Measurements from ENCODE around the gene TRMT2A. TPM values are rescaled to one million over a fixed set of nuclear protein-coding genes. Genes with fewer than 3 reads are reported as not detected.

Gene TRMT2A
- polyA plus RNA-seq, 1 of the 3 experiments (the other 2 are of a cell fraction), result 54.6 TPM

GRCh38 chr22:20165913-20166312, 48.9 kb upstream of the TRMT2A start:
- Histone ChIP-seq H3K9ac (no peak overlapping the region), H3K4me2 (no peak overlapping the region), H3F3A (replicated peaks; ENCODE audit: insufficient read depth) (no peaks in the 10 kb centered on the region), H3K4me3 (ENCODE audit: low read depth in 2 of 2, low read length in 1 of 2) (no peak overlapping the region), H2AFZ (ENCODE audit: low read depth) (no peak overlapping the region), H3K27ac (ENCODE audit: low read depth in 2 of 2, low read length in 1 of 2) (no peak overlapping the region), H3K36me3 (replicated peaks in 1 of 2; ENCODE audit: control insufficient read depth in 1 of 2, insufficient read depth in 2 of 2, low read length in 1 of 2) (no peaks in the 10 kb centered on the region), H4K20me1 (ENCODE audit: insufficient read depth) (no peaks in the 10 kb centered on the region), H3K79me2 (ENCODE audit: insufficient read depth) (no peaks in the 10 kb centered on the region), H3K4me1 (ENCODE audit: control insufficient read depth in 1 of 2, insufficient read depth in 2 of 2, low read depth in 1 of 2, low read length in 1 of 2) (peaks cover 0 to 2% of the 10 kb centered on the region in 2 experiments; a peak in 1 of 4 replicates), H3K9me2 (no peaks in the 10 kb centered on the region), H3K9me3 (no peaks in the 10 kb centered on the region), H3K27me3 (ENCODE audit: insufficient read depth) (no peaks in the 10 kb centered on the region; the same call in 1 of the 2 replicates)
- no peak for DNase-seq
- ChIA-PET POLR2A (no interaction called here), CTCF (interaction anchor here (1.0 to 3.6 kb wide), 2 partner anchors 9 to 120 kb away, joined by 3 to 15 read pairs; no protein-coding TSS in a partner anchor)
- 45% methylated on average over 7 of the region's 7 CpGs for WGBS (ENCODE audit: low lambda C conversion rate)
- TF ChIP-seq CHD2 (IDR thresholded peaks at IDR 0.05; ENCODE audit: low read length, partially characterized antibody) (no peak), TEAD4 (IDR thresholded peaks at IDR 0.05; ENCODE audit: borderline replicate concordance, insufficient read depth) (no peak), MAX (IDR thresholded peaks at IDR 0.05; ENCODE audit: low read depth) (no peak), RXRA (IDR thresholded peaks at IDR 0.05; ENCODE audit: borderline replicate concordance, low read depth) (no peak), EP300 (IDR thresholded peaks at IDR 0.05; ENCODE audit: borderline replicate concordance in 1 of 2, low read depth in 1 of 2, low read length in 1 of 2) (no peak), ZBTB33 (IDR thresholded peaks at IDR 0.05; ENCODE audit: borderline replicate concordance, low read depth) (no peak), YY1 (IDR thresholded peaks at IDR 0.05; ENCODE audit: low read depth) (no peak), NRF1 (IDR thresholded peaks at IDR 0.05; ENCODE audit: low read depth, low read length) (no peak), RFX5 (IDR thresholded peaks at IDR 0.05; ENCODE audit: low read length) (no peak), RAD21 (IDR thresholded peaks at IDR 0.05; ENCODE audit: low read length) (no peak), EZH2phosphoT487 (IDR thresholded peaks at IDR 0.05; ENCODE audit: borderline replicate concordance, low read depth) (no peak), USF1 (IDR thresholded peaks at IDR 0.05; ENCODE audit: borderline replicate concordance, low read depth) (no peak), SIN3A (IDR thresholded peaks at IDR 0.05; ENCODE audit: borderline replicate concordance, low read depth, low read length) (no peak), FOXJ3 (CRISPR knock-in tag; IDR thresholded peaks at IDR 0.05) (no peak)

GRCh38 chr22:20165421-20165820, 48.4 kb upstream of the TRMT2A start:
- POLR2A ChIA-PET, result no interaction called here
- no peak overlapping the region for H3K4me2 ChIP-seq

More at GRCh38 chr22:20165421-20165820, 48.4 kb upstream of the TRMT2A start:
- Histone ChIP-seq H3K4me1 (ENCODE audit: control insufficient read depth in 1 of 2, insufficient read depth in 2 of 2, low read depth in 1 of 2, low read length in 1 of 2) (peaks cover 0 to 2% of the 10 kb centered on the region in 2 experiments; a peak in 1 of 4 replicates), H3F3A (replicated peaks; ENCODE audit: insufficient read depth) (no peaks in the 10 kb centered on the region), H3K36me3 (replicated peaks in 1 of 2; ENCODE audit: control insufficient read depth in 1 of 2, insufficient read depth in 2 of 2, low read length in 1 of 2) (no peaks in the 10 kb centered on the region), H3K27me3 (ENCODE audit: insufficient read depth) (no peaks in the 10 kb centered on the region; the same call in 1 of the 2 replicates), H3K9me3 (no peaks in the 10 kb centered on the region), H3K4me3 (ENCODE audit: low read depth in 2 of 2, low read length in 1 of 2) (no peak overlapping the region), H4K20me1 (ENCODE audit: insufficient read depth) (no peaks in the 10 kb centered on the region), H3K9me2 (no peaks in the 10 kb centered on the region), H3K9ac (no peak overlapping the region), H3K79me2 (ENCODE audit: insufficient read depth) (no peaks in the 10 kb centered on the region), H3K27ac (ENCODE audit: low read depth in 2 of 2, low read length in 1 of 2) (no peak overlapping the region), H2AFZ (ENCODE audit: low read depth) (no peak overlapping the region)
- no peak for DNase-seq
- WGBS (ENCODE audit: low lambda C conversion rate), result 83% methylated on average over 10 of the region's 12 CpGs
- TF ChIP-seq JUND (IDR thresholded peaks at IDR 0.05) (no peak), RCOR1 (IDR thresholded peaks at IDR 0.05; ENCODE audit: low read length) (no peak), SIN3A (IDR thresholded peaks at IDR 0.05; ENCODE audit: borderline replicate concordance, low read depth, low read length) (no peak), FOXM1 (IDR thresholded peaks at IDR 0.05; ENCODE audit: low read depth) (no peak), SMC3 (IDR thresholded peaks at IDR 0.05; ENCODE audit: low read depth, low read length) (no peak), MXI1 (IDR thresholded peaks at IDR 0.05; ENCODE audit: low read depth, low read length) (no peak), EP300 (IDR thresholded peaks at IDR 0.05; ENCODE audit: borderline replicate concordance in 1 of 2, low read depth in 1 of 2, low read length in 1 of 2) (no peak), CTCF (IDR thresholded peaks at IDR 0.05) (no peak), RFX5 (IDR thresholded peaks at IDR 0.05; ENCODE audit: low read length) (no peak), RXRA (IDR thresholded peaks at IDR 0.05; ENCODE audit: borderline replicate concordance, low read depth) (no peak), NRF1 (IDR thresholded peaks at IDR 0.05; ENCODE audit: low read depth, low read length) (no peak), TCF12 (IDR thresholded peaks at IDR 0.05) (no peak), TEAD4 (IDR thresholded peaks at IDR 0.05; ENCODE audit: borderline replicate concordance, insufficient read depth) (no peak), ELF1 (IDR thresholded peaks at IDR 0.05) (no peak)
- CTCF ChIA-PET, result interaction anchor here (1.0 kb wide), 1 partner anchor 8 kb away, joined by 3 read pairs; no protein-coding TSS in a partner anchor

Measured in SK-N-SH (cell line).